Panc1 (cell line): Measurements from ENCODE around the gene NSMCE3.

Experiments used
- POLR2AphosphoS5 ChIP-seq: IDR thresholded peaks from 2 replicates; pipeline ENCODE4 v1.6.1; 2012; ENCODE audit warnings: mild to moderate bottlenecking, low read depth, low read length, moderate library complexity
- REST ChIP-seq, 2 experiments: IDR thresholded peaks; 2 replicates each; pipeline ENCODE4 v1.6.1; 2011 to 2012; ENCODE audit warnings: low read depth in 2 of 2, control low read depth in 1 of 2, low read length in 1 of 2, mild to moderate bottlenecking in 1 of 2, moderate library complexity in 1 of 2; ENCODE audit not compliant: insufficient read depth in 1 of 2
- TF ChIP-seq, protein P1 (sequence below): fragments of 450-650 bp; IDR thresholded peaks from 2 replicates; pipeline ENCODE4 v1.5.1; 2017; ENCODE audit warnings: mild to moderate bottlenecking

GRCh38 chr15:29239395-29239794 is 30.2 kb downstream of the NSMCE3 start:
- no peak for TF ChIP-seq POLR2AphosphoS5
- TF ChIP-seq REST (IDR thresholded peaks at IDR 0.05; ENCODE audit: insufficient read depth in 1 of 2, low read depth in 2 of 2, low read length in 1 of 2): no peak
- TF ChIP-seq, protein P1, sequence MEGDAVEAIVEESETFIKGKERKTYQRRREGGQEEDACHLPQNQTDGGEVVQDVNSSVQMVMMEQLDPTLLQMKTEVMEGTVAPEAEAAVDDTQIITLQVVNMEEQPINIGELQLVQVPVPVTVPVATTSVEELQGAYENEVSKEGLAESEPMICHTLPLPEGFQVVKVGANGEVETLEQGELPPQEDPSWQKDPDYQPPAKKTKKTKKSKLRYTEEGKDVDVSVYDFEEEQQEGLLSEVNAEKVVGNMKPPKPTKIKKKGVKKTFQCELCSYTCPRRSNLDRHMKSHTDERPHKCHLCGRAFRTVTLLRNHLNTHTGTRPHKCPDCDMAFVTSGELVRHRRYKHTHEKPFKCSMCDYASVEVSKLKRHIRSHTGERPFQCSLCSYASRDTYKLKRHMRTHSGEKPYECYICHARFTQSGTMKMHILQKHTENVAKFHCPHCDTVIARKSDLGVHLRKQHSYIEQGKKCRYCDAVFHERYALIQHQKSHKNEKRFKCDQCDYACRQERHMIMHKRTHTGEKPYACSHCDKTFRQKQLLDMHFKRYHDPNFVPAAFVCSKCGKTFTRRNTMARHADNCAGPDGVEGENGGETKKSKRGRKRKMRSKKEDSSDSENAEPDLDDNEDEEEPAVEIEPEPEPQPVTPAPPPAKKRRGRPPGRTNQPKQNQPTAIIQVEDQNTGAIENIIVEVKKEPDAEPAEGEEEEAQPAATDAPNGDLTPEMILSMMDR: no peak
